Suppressor macrophage treated with lipopolysaccharide for 1 hour (primary cell): Measurements from ENCODE around the gene CNTN1.

Experiments
- DNase-seq, 3 donors: peaks; one replicate each; pipeline ENCODE4 v3.0.0-alpha.2; 2020 to 2022

Gene CNTN1

DNA sequence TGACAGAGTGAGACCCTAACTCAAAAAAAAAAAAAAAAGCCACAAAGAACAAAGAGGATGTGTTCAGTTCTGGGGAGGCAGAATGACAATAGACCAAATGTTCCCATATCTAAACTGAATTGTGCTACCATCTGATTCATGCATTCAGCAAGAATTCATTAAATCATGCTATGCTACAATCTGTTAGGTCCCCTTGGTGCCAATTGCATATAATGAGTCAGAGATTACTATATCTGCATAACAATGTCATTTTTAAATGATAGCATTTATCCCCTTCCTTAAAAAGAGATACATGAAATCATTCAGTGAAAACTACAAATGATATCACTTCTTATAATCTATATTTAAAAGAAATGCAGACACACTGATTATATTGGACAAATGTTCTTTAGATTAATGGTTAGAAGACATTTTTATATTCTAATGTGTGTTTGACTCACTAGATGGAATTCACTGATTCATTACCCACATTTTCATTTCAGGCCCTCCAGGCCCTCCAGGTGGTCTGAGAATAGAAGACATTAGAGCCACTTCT is 288.3 kb downstream of the CNTN1 start:
- DNase-seq, result peak in 1 of 3 donors; percentile 11

DNA sequence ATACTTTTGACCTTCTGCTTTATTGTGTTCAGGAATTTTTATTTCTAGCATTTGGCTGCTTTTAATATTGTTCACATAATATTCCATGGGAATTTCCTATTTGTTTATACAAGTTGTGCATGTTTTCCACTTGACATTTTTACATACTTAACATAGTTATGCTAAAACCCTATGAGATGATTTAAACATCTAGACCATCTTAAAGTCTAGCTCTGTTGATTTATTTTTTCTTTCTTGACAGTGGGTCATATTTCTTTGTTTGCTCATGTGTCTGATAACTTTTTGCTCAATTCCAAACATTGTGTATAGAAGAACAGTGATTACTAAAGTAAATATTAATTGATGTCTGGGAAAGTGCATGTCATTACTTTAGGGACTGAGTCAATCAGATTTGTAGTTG is 293.8 kb downstream of the CNTN1 start:
- DNase-seq, result peak in 1 of 3 donors; percentile 14

DNA sequence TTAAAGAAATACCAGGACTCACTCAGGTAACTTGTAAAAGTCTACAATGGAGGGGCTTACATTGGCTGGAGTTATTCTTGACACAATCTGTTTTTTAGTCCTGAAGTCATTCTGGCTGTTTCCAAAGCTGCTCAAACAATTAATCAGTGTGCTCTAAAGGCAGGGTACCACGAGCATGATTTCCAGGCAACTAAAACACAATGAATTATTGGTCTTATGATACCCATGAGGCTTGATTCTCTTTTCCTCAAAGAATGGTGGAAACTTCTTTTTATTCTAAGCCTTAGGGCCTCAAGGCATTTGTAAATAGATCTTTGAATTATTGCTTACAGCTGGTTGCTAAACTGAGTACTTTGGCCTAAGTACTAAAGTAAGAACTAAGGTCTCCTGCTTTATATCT is 296.1 kb downstream of the CNTN1 start:
- DNase-seq, result peak in 1 of 3 donors; percentile 13

DNA sequence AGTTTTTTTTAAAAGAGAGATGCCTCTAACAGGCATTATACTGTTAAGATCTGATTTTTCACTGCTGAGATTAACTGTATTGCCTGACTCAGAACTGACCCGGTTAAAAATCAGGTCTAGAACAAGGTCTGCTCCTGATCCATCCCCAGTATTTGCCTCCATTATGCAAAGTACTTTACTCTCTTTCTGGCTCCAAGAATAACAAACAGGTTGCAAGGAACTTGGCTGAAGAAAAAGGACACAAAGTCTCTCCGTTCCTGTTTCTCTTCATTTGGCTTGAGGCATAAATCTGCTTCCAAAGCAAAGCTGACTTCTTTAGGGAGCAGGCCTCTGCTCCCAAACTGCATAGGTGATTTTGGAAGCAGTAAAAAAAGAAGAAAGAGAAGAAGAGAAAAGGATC is 296.6 kb downstream of the CNTN1 start:
- peak in 1 of 3 donors; percentile 16 for DNase-seq

DNA sequence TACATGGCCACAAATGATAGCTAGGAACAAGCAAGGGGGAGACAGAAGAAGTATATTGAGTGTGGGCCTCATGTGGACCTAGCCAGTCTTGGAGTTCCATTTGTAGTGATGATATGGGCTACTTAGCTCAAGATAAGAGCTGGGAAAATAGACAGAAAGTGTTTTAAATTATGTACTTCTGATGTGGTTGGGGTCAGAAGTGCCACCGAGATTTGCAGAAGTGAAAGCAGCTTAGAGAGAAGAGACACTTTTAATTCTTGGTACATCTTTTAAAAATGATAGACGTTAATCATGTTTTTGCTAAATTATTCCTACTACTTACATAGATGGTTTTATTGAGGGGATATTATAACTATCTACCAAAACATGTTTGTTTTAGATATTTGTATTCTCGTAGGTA is 297.5 kb downstream of the CNTN1 start:
- DNase-seq, result no peak

DNA sequence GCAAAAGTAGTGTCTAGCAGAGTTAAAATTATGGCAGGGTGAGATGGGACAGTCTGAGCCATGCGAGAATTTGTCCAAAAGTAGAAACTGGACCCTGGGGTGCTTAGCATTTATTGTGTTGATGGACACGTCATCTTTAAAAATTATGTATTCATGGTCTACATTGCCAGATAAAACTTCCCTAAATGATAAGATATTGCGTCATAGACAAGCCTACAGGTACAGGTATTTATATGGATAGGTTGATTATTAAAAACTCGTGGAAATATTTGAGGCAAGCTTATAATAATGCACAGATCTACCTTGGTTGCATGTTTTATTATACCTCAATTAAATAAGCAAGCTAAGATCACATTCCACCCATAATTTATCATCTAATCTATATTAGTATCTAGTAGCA is 299.9 kb downstream of the CNTN1 start:
- no peak for DNase-seq

DNA sequence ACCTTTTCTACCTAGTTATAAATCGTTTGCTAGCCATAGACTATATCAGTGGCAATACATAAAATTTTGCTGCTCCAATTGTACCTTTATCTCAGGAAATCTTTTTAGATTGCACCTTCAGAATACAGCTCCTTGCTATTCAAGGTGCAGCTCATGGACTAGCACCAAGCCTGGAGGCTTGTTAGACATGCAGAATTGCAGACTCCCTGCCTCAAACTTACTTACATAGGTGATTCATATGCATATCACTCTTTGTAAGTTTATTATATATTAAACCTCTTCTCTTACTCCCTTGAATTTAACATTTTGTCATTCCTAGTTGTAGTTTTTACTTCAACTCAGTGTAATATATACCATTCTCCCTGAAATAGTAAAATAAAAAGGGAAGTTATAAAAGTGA is 300.4 kb downstream of the CNTN1 start:
- DNase-seq, result peak in 1 of 3 donors; percentile 17

DNA sequence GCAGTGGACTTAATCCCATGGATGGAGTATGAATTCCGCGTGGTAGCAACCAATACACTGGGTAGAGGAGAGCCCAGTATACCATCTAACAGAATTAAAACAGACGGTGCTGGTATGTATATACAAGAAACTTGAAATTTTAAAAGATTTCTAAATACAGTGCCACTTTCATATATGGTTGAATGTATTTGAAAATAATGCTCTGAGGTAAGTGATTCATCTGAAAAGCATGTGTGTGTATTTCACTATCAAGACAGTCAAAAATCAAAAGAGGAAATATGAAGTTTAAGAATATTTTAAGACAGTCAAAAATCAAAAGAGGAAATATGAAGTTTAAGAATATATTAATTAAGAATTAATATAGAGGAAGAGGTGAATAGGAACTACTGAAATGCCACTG is 300.9 kb downstream of the CNTN1 start:
- DNase-seq, result peak in 1 of 3 donors; percentile 7

DNA sequence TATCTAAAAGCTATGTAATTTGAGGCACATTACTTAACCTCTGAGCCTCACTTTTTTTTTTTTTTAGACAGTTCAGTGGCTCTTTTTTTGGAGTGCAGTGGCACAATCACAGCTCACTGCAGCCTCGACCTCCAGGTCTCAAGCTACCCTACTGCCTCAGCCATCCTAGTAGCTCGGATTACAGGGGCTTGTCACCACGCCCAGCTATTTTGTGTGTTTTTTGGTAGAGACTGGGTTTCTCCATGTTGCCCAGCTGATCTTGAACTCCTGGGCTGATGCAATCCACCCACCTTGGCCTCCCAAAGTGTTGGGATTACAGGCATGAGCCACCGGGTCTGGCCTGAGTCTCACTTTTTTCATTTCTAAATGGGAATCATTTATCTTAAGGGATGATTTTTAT is 303.9 kb downstream of the CNTN1 start:
- DNase-seq, result no peak

DNA sequence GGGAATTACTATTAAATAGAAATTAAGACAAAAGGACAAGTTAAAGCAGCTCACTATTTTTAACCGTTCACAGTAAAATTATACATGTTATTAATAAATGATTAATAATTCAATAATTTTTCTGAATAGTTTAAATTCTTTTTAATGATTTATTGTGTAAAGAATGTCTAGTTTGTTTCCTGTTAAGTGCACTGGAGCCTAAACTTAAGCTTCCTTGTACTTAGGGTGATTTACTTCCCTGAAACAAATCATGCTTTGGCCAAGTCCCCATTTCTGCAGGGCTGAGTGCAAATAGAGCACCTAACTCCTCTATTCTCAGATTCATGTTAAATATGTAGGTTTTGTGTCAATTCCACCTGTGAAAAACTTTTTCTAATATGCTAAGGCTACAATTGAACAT is 307.0 kb downstream of the CNTN1 start:
- peak in 1 of 3 donors; percentile 5 for DNase-seq

DNA sequence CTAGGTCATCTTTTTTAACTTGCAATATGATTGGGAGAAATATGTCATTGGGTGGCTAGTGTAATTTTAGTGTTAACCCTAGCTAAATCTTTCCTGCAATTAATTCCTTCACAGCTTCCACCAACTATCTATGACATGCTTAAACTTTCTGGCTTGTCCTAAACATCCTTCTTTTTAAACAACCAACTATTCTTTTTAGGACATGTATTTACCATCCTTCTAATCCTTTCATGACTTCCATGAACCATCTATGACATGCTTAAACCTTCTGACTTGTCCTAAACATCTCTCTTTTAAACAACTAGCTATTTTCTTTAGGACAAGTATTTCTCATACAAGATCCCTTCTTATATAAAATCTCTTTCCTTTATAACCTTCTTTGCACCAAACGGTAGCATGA is 316.2 kb downstream of the CNTN1 start:
- peak in 1 of 3 donors; percentile 5 for DNase-seq

DNA sequence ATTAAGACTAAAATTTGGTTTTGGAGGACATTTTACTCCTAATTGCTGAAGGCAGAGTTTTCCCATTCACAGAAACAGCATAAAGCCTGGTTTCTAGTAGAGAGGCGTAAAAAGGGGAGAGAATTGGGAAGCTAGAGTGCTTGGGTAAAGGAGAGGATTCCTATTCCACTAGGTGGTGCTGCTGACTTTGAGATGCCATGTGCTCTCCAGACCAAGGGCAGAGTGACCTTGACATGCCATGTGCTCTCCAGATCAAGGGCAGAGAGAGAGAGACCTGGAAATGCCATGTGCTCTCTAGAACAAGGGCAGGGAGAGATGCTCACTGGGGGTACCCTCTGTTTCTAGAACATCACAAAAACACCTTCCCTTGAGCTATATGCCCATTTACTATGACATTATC is 319.7 kb downstream of the CNTN1 start:
- no peak for DNase-seq

DNA sequence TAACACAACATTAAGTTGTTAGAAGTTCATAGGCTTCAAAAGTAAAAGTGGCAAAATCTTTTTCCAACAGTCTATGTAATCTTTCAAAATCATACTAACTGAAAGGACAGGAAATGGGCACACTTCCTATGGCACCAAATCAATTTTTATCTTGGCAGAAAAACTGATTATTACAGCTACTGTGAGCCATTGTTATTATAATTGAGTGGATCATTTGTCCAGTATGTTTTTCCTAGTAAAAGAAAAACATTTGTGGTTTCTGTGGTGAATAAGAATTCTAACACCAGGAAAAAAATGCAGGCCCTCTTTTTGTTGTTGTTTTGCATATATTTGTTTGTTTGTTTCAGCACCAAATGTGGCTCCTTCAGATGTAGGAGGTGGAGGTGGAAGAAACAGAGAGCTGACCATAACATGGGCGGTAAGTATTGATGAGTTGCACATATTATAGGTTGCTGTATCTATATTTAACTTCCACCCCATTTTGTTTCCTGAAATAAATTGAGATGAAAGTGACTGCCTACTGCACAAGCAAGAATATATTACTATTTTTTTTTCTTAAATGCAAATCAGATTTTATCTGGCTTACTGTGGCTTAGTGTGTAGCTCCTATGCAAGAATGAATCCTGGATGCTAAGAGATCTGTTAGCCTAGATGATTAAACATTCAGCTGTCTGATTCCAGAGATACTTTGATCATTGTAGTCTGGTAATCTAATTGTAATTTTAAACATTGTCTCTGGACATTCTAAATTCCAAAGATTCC is 321.8 kb downstream of the CNTN1 start:
- DNase-seq, result no peak

DNA sequence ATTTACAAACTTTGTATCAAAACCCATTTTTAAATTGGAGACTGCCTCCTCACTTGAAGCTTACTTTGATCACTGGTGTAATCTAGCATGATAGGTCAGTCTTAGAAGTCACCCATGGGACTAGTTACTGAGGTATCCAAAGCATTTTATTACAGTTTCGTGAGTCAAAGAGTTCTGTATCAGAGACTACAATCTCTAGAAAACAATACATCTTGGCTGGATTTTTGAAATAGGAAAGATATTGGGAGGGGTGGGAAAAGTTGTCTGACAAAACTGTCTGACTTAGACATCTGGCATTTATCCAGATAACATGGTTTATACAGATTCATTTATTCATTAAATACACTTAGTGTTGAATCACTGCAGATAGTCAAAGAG is 322.4 kb downstream of the CNTN1 start:
- no peak for DNase-seq

DNA sequence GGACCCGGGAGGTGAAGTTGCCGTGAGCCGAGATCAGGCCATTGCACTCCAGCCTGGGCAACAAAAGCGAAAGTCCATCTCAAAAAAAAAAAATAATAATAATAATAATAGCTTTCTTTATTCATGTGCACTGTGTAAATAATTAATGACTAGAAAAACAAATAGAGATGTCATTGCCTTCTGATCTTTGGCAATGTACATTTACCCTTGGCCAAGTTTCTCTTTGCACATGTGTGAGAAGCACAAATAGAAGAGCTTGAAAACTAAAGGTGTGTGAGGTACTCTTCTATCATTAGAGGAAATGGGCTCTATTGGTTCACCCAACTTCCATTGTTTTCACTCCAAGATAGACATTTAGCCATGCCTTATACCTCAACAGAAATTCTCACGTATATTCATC is 325.8 kb downstream of the CNTN1 start:
- DNase-seq, result no peak

DNA sequence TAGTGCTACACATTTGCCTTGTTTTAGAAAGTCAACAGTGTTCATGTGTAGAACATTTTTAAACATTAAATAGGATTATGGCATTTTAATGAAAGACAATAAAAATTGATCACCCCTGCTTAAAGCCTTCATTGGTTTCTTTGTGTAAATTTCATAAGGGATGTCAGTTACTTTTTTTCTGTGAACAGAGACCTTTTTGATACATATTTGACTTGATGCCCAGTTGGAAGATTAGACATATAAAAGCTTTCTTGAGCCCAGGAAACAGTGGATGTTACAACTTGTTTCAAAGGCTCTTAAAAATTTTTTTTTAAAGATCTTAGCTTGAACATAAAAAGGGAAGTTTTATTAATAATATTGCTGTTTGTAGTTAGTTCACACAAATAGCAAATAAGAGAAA is 327.2 kb downstream of the CNTN1 start:
- DNase-seq, result no peak

DNA sequence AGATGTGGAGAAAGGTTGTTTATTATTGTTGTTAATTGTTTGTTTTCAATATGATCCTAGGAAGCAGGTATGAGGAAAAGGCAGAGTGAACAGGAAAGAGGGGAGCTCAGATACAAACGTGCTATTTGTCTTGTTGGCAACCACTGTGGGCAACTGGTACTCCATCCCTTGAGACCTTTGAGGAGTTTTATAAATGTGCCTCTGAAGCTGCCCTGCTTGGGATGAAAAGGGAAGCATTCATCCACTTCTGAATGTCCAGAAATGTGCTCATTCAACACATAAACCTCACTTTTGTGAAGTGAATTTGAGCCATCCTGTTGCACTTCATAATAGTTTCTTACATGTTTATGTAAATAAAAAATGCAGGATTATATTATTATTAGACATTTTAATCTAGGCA is 331.6 kb downstream of the CNTN1 start:
- no peak for DNase-seq

DNA sequence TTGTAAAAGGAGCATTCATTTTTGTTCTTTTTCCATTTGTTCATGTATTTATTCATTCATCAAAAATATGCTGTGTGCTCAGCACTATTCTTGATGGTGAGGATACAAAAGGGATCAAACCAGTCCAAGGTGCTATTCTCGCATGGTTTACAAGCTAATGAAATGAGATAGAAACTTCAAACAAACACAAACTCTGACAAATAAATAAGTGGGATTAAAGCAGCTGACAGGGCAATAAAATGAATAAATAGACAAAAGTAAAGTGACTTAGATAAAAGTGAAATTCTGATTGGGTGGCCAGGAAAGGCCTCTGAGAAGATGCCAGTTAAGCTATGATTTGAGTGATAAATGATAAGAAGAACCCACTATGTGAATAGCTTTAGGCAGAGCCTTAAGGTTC is 333.9 kb downstream of the CNTN1 start:
- DNase-seq, result no peak

DNA sequence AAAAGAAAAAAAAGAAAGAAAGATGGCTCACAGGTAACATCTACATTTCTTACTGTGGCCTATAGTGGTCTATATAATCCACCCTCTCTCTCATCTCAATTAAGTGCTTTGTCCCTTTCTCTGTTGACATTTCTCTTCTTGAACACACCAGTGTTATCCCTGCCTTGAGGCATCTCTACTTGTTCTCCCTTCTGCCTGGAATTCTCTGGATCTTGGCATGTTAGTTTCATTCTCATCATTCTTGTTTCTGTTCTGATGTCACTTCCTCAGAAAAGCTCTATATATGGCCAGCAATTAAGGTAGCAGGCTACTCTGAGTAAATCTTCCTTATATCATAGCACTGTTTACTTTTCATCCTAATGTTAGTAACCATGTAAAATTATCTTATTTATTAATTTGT is 340.1 kb downstream of the CNTN1 start:
- DNase-seq, result no peak

DNA sequence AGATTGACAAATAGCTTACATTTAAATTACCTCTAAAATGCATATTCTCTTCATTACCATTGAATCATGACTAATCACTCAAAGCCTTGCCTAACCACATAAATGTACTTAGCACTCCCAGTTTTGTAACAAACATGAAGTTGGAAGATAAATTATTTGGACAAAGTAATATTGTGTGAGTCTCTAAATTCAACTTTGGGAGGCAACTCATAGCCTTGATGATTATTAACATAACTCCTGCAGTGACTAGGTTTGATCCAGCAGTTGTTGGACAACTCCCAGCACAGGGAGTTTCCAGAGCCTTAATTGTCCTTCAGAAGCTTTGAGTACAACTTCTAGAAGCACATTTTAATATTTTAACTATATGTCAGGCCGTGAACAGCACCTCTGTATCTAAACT is 342.4 kb downstream of the CNTN1 start:
- no peak for DNase-seq

DNA sequence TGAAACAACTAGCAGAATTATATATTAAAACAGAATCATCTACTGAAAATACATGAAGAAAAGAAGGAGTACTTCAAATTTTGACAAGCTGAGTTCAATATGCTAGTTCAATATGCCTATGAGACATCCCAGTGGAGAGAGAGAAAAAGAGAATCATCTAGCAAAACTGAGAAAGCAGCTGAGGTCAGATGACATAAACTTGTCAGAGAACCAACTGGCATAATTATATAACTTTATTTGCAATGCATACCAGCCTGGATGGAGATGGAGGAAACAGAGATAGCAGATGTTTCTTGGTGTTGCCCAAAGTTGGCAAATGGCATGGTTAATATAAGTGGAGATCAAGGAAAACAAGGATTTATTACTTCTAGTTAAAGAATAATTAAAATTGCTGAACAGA is 347.2 kb downstream of the CNTN1 start:
- DNase-seq, result no peak

DNA sequence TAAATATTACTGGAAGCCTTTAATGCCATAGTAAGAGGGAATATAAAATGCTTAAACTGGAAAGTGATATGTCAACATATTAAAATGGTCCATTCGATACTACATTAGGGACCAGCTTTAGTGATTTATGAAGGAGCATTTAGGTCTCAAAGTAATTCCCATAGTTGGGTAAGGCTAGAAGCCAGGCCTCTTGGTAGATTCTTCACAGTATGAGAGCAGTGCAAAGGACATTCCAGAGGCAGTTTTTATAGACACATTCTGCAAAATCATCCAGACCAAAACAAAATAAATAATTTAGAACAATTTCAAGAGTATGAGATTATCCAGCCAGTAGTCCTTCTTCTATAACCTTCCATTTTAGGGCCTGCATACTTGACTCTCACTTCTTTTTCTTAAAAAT is 353.3 kb downstream of the CNTN1 start:
- DNase-seq, result no peak

DNA sequence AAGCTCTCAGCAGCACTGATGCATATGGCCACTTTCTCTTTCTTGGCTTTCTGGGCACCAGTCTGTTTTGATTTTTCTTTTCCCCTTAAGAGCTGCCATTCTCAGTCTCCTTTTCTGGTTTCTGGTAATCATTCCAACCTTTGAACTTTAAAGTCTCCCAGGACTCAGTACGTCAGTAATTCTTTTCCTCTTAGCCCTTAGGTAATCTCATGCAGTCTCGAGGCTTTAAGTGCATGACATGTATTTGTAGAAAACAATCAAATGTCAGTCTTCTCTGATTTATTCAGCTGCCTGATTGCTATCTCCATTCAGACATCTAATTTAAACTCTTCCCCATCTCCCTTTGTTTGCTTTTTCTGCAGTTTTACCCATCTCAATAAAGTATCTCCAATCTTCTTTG is 356.8 kb downstream of the CNTN1 start:
- no peak for DNase-seq

DNA sequence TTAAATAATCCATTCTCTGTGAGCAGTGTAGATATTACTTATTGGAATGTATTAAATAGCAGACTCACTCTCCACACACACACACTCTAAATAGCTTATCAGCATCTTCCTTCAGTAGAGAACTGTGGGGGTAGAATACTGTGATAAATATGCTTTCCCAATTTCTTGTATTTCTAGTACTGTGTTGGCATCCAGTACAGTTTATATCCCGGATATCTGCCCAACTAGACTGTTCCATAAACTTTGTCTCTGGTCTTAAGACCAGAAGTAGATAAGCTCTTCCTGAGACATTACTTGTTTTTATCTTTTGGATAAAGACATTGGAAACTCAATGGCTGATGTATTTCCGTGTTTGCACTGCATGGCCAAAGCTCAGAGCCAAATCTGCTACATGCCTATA is 359.7 kb downstream of the CNTN1 start:
- no peak for DNase-seq

DNA sequence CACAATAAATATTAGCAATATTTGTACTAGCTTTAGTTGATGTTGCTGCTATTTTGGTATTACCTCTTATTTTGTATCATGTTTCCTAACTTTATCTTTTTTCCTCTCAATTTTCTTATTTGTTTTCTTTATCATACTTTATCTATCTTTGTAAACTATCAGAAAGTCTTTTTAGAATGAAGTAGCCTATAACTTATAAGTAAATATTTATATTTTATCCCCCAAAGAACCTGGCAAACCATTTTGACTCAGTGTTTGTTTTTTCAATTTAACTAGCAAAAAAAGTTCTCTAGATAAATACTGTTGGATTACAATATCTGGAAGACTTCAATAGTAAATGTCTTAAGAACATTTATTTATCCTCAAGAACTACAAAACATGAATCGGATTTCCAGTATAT is 360.2 kb downstream of the CNTN1 start:
- no peak for DNase-seq
